Effector memory CD8-positive, alpha-beta T cell (primary cell): ENCODE data around the gene ENTPD6.

Source experiments
- ATAC-seq: fragments of 150-1000 bp; cut with Tn5 transposase; replicated peaks from 2 replicates; pipeline ENCODE4 v1.10.0; 2021; ENCODE audit warnings: mild to moderate bottlenecking, moderate library complexity
- DNase-seq, 3 experiments: peaks; one replicate each; pipeline ENCODE4 v3.0.0; 2021
- H3K27ac Mint-ChIP-seq, 2 donors: one replicate each; pipeline ENCODE4 v1.8.0; 2022; ENCODE audit warnings: mild to moderate bottlenecking in 2 of 2, mixed read lengths in 2 of 2, moderate library complexity in 2 of 2
- H3K27me3 Mint-ChIP-seq, 2 donors: one replicate each; pipeline ENCODE4 v1.8.0; 2022; ENCODE audit warnings: mixed read lengths in 2 of 2
- H3K36me3 Mint-ChIP-seq: one replicate; pipeline ENCODE4 v1.8.0; 2022; ENCODE audit warnings: mild to moderate bottlenecking, moderate library complexity, mixed read lengths; ENCODE audit not compliant: insufficient read depth
- H3K4me1 Mint-ChIP-seq, 2 donors: one replicate each; pipeline ENCODE4 v1.8.0; 2022; ENCODE audit warnings: low read depth in 2 of 2, mixed read lengths in 2 of 2
- H3K4me3 Mint-ChIP-seq, 2 donors: one replicate each; pipeline ENCODE4 v1.8.0; 2022; ENCODE audit warnings: mild to moderate bottlenecking in 2 of 2, mixed read lengths in 2 of 2, moderate library complexity in 2 of 2
- H3K9me3 Mint-ChIP-seq, 2 donors: one replicate each; pipeline ENCODE4 v1.8.0; 2022; ENCODE audit warnings: mixed read lengths in 2 of 2

The ENTPD6 gene

DNA sequence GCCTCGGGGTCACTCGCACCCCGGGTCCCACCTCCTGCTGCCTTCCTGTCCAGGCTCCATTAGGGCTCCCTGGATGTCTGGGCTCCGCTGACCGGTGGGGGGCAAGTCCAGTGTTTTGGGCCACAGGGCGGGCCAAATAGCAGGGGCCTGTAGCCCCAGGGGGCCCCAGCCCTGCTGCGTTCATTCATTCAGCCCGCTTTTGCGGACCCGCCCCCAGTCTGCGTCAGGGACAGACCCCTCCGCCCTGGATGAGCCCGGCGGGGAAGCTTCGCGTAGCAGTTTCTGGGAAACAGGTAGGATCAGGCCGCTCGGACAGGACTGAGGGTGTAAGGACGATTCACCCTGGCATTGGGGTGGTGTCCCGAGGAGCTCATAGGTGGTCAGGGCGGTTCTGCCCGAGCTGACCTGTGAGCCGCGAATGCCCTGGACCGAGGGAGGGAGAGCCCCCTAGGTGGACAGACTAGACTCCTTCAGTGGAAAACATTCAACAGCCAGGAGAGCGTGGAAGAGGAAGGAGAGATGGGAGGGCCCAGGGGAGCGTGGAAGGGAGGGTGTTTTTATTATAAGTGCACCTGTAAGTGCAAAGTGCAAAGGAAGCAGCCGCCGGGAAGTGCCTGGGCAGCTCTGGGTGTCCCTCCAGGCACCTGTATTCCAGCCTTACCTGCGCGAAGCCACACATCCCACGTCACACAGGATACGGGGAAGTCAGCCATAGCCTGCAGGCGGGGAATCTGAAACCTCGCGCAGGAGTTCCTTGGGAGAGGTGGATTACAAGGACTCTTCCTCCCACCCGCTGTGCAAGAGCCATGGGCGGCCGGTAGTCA is 662 bp downstream of the ENTPD6 start:
- Mint-ChIP-seq H3K27ac (peak overlapping the region; percentile 95 to 96), H3K27me3 (no peaks in the 10 kb centered on the region), H3K4me3 (peak overlapping the region; percentile 78 to 87), H3K9me3 (no peaks in the 10 kb centered on the region), H3K4me1 (peaks cover 39 to 51% of the 10 kb centered on the region in 2 donors), H3K36me3 (no peaks in the 10 kb centered on the region)
- DNase-seq, result peak in 1 of 3 experiments; percentile 6
- ATAC-seq, result no peak

GRCh38 chr20:25196786-25197120 is 1.2 kb downstream of the ENTPD6 start:
- H3K27me3 Mint-ChIP-seq, result no peaks in the 10 kb centered on the region
- ATAC-seq (no peak), DNase-seq (no peak)
- no peaks in the 10 kb centered on the region for H3K36me3 Mint-ChIP-seq
- H3K27ac Mint-ChIP-seq, result peak overlapping the region; percentile 95 to 96
- no peaks in the 10 kb centered on the region for H3K9me3 Mint-ChIP-seq
- H3K4me1 Mint-ChIP-seq, result peaks cover 43 to 56% of the 10 kb centered on the region in 2 donors
- peak overlapping the region; percentile 78 to 87 for H3K4me3 Mint-ChIP-seq

DNA sequence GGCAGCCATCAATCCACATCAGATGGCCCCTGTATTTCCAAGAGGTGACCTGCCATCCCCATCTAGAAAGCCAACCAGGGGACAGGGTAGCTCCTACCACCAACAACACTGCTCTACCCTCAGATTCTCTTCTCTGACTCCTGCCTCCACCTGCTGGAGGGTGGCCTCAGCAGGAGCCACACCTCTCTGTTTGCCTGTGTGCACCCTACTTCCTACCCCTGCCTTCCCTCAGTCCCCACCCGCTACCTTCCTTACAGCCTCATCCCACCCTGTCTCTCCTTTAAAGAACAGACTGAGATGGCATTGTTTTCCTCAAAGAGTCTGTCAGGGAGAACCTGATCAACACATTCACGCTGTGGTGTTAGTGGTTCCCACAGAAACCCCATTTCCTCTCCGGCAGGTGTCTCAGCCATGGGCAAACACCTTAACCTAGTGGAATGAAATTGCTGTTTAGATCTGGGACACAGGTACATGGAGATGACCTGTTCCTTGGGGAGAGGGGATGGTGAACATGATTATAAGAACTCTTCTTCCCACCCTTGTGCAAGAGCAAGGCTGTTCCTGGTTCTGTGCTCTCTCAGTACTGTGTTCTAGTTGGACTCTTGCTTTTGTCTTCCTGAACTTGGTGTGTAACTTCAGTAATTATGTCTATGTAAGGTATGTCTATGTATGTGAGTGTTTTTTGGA is 1.8 kb downstream of the ENTPD6 start:
- peak; percentile 18 for ATAC-seq
- no peaks in the 10 kb centered on the region for H3K36me3 Mint-ChIP-seq
- H3K9me3 Mint-ChIP-seq, result no peaks in the 10 kb centered on the region
- DNase-seq, result peak in 1 of 3 experiments; percentile 17
- peak overlapping the region; percentile 78 to 87 for H3K4me3 Mint-ChIP-seq
- peak overlapping the region; percentile 95 to 96 for H3K27ac Mint-ChIP-seq
- peaks cover 43 to 56% of the 10 kb centered on the region in 2 donors for H3K4me1 Mint-ChIP-seq
- H3K27me3 Mint-ChIP-seq, result no peaks in the 10 kb centered on the region

DNA sequence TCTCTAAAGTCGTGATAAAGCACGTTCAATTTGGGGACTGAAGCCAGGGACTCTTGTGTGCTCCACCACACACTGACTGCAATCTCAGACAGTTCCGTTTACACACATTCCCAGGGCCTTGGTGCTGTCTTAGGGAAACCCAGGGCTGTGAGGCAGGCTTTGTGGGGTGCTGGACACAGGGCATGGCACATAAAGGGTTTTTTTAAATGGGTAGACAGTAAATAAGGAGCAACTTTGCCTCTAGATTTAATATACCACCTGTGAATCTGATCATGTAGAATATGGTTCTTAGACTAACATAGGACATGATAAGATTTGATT is 2.3 kb downstream of the ENTPD6 start:
- peak overlapping the region; percentile 95 to 96 for H3K27ac Mint-ChIP-seq
- no peaks in the 10 kb centered on the region for H3K36me3 Mint-ChIP-seq
- DNase-seq, result no peak
- H3K4me3 Mint-ChIP-seq, result peak overlapping the region; percentile 78 to 87
- H3K27me3 Mint-ChIP-seq, result no peaks in the 10 kb centered on the region
- H3K4me1 Mint-ChIP-seq, result peaks cover 43 to 56% of the 10 kb centered on the region in 2 donors
- ATAC-seq, result no peak
- H3K9me3 Mint-ChIP-seq, result no peaks in the 10 kb centered on the region

- DNase-seq (no peak), ATAC-seq (no peak)
- H3K36me3 Mint-ChIP-seq, result no peaks in the 10 kb centered on the region
- H3K27ac Mint-ChIP-seq, result peak overlapping the region in 1 of 2 donors; percentile 66
- H3K4me3 Mint-ChIP-seq, result no peak overlapping the region
- H3K9me3 Mint-ChIP-seq, result no peaks in the 10 kb centered on the region
- no peaks in the 10 kb centered on the region for H3K27me3 Mint-ChIP-seq
- peaks cover 46 to 65% of the 10 kb centered on the region in 2 donors for H3K4me1 Mint-ChIP-seq
These were observed 3.3 kb downstream of the ENTPD6 start for GRCh38 chr20:25198663-25199383.

- Mint-ChIP-seq H3K27me3 (no peaks in the 10 kb centered on the region), H3K9me3 (no peaks in the 10 kb centered on the region), H3K27ac (peak overlapping the region in 1 of 2 donors; percentile 66), H3K4me3 (no peak overlapping the region), H3K4me1 (peaks cover 47 to 63% of the 10 kb centered on the region in 2 donors), H3K36me3 (no peaks in the 10 kb centered on the region)
- ATAC-seq (no peak), DNase-seq (no peak)
These were observed 4.2 kb downstream of the ENTPD6 start for GRCh38 chr20:25199473-25200260.

GRCh38 chr20:25203089-25203488 is 7.6 kb downstream of the ENTPD6 start:
- DNase-seq (no peak), ATAC-seq (no peak)
- Mint-ChIP-seq H3K27ac (no peak overlapping the region), H3K27me3 (no peaks in the 10 kb centered on the region), H3K4me3 (no peak overlapping the region), H3K4me1 (peaks cover 28 to 43% of the 10 kb centered on the region in 2 donors), H3K36me3 (no peaks in the 10 kb centered on the region), H3K9me3 (no peaks in the 10 kb centered on the region)

- H3K4me1 Mint-ChIP-seq, result peaks cover 23 to 42% of the 10 kb centered on the region in 2 donors
- no peak overlapping the region for H3K4me3 Mint-ChIP-seq
- DNase-seq (no peak), ATAC-seq (no peak)
- H3K27me3 Mint-ChIP-seq, result no peaks in the 10 kb centered on the region
- H3K9me3 Mint-ChIP-seq, result no peaks in the 10 kb centered on the region
- peaks cover under 1% of the 10 kb centered on the region for H3K36me3 Mint-ChIP-seq
- H3K27ac Mint-ChIP-seq, result peak overlapping the region in 1 of 2 donors; percentile 5
These were observed 8.4 kb downstream of the ENTPD6 start for GRCh38 chr20:25203871-25204320.

DNA sequence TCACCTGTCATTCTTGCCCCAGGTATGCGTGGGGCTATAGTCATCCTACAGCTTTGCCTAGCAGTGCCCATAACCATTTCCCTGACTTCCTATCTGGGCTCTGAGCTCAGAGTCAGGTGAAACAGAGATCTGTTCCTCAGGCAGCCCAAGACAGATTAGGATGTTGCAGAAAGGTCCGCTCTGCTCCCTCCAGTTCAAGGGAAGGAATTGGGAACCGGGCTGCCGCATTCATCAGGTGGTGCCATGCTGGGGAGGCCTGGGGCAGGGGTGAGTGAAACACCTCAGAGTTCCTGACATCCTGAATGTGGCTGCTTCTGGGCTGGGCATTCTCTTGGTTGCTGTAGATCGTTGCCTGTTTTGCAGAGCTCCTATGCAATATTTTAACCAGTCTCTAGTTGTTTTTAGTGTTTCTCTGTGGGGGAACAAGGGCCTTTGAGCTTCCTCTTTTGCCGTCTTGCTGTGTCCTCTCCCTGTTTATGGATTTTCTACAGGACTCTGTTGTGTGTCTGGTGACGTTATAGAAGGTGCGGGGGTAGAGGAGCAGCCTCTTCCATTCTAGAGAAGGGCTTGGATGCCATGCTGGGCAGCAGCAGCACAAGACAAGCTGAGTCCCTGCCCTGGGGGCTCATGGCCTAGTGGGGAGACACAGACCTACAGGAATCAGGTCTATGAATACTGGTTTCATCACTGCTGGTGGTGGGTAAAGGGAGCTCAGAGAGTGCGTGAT is 9.2 kb downstream of the ENTPD6 start:
- Mint-ChIP-seq H3K4me1 (peaks cover 19 to 34% of the 10 kb centered on the region in 2 donors), H3K27ac (peak overlapping the region; percentile 5 to 19), H3K9me3 (no peaks in the 10 kb centered on the region), H3K27me3 (no peaks in the 10 kb centered on the region), H3K4me3 (no peak overlapping the region), H3K36me3 (peaks cover 3% of the 10 kb centered on the region)
- ATAC-seq, result no peak
- no peak for DNase-seq

DNA sequence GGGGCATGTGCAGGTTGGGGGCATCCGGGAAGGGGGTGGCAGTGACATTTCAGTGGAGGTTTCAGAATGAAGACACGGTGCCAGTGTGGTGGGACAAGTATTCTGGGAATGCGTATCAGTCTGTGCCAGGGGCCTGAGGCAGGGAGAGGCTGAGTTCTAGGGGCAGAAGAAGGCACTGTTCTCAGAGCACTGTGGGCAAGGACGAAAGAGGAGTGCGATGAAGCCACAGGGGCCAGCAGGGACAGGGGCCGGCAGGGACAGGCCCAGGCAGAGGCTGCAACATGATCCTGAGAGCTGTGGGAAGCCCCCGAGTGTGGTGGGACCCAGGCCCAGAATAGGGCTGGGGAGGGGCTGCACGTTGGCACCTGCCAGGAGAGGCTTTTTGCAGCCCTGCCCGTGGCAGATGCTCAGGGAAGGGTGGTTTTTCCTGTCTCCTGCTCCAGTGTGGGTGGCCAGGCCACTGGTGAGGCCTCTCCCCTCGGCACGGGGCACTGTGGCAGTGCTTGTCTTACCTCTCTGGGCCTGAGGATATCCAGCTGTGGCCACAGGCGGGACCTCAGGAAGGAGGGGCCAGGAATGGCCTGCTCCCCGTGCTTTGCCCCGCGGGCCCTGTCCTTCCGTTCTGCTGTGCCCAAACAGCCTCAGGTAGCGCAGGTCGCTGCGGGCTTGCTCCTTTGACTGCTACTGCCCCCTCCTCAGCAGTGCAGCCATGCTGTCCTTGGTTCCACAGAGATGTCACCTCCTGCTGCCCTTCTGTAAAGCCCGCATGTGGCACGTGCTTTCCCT is 10.0 kb downstream of the ENTPD6 start:
- peaks cover 9% of the 10 kb centered on the region for H3K36me3 Mint-ChIP-seq
- H3K9me3 Mint-ChIP-seq, result no peaks in the 10 kb centered on the region
- DNase-seq, result no peak
- peaks cover 19 to 27% of the 10 kb centered on the region in 2 donors for H3K4me1 Mint-ChIP-seq
- peak overlapping the region; percentile 5 to 26 for H3K27ac Mint-ChIP-seq
- no peak for ATAC-seq
- H3K4me3 Mint-ChIP-seq, result no peak overlapping the region
- H3K27me3 Mint-ChIP-seq, result no peaks in the 10 kb centered on the region

DNA sequence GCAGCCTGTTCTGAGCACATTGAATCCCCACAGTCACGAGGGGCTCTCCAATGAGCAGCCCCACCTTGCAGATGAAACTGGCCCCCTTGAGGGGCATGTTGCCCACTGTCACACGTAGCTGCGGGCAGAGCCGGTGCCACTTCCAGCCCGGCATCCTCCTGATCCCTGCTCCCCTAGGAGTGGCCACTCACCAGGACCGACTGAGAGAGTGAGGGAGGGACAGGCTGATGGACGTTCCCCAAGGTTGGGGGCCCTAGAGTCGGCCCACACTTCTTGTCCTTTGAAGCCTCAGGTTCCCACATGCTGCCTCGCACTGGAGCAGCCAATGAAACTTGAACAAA is 10.5 kb downstream of the ENTPD6 start:
- DNase-seq (no peak), ATAC-seq (no peak)
- Mint-ChIP-seq H3K9me3 (no peaks in the 10 kb centered on the region), H3K27ac (peak overlapping the region in 1 of 2 donors; percentile 26), H3K27me3 (no peaks in the 10 kb centered on the region), H3K4me3 (no peak overlapping the region), H3K4me1 (peaks cover 18 to 21% of the 10 kb centered on the region in 2 donors), H3K36me3 (peaks cover 12% of the 10 kb centered on the region)

- Mint-ChIP-seq H3K4me3 (no peak overlapping the region), H3K27me3 (no peaks in the 10 kb centered on the region), H3K27ac (no peak overlapping the region), H3K4me1 (peaks cover 14 to 16% of the 10 kb centered on the region in 2 donors), H3K36me3 (peaks cover 12% of the 10 kb centered on the region), H3K9me3 (no peaks in the 10 kb centered on the region)
- ATAC-seq, result no peak
- no peak for DNase-seq
These were observed 11.0 kb downstream of the ENTPD6 start for GRCh38 chr20:25206548-25206947.
